Coronary artery (tissue), 2 donors: ENCODE results near the gene VWA5B1.

Source experiments
- DNase-seq: peaks from one replicate; pipeline ENCODE4 v3.0.0-alpha.2; 2017; ENCODE audit warnings: low spot score
- H3K27ac ChIP-seq, 2 donors: fragments of 200-600 bp; sonication (generic); one replicate each; pipeline ENCODE4 v1.5.1; 2016 to 2019
- H3K4me3 ChIP-seq: fragments of 200-600 bp; sonication (generic); 2 replicates; pipeline ENCODE4 v1.5.1; 2016; ENCODE audit warnings: mild to moderate bottlenecking, moderate library complexity
- CTCF ChIP-seq: fragments of 200-600 bp; sonication (generic); IDR thresholded peaks from one replicate; pipeline ENCODE4 v1.5.1; 2019; ENCODE audit warnings: antibody characterized with exemption

VWA5B1 gene

GRCh38 chr1:20379075-20379474 lies 88.4 kb downstream of the VWA5B1 start:
- TF ChIP-seq CTCF: no peak
- DNase-seq: no peak

GRCh38 chr1:20380175-20380574 lies 89.5 kb downstream of the VWA5B1 start:
- no peak for DNase-seq
- H3K27ac ChIP-seq: no peak overlapping the region
- no peak overlapping the region for H3K4me3 ChIP-seq
- no peak for TF ChIP-seq CTCF

More at GRCh38 chr1:20379075-20379474, 88.4 kb downstream of the VWA5B1 start:
- Histone ChIP-seq H3K27ac (no peak overlapping the region), H3K4me3 (no peak overlapping the region)

DNA sequence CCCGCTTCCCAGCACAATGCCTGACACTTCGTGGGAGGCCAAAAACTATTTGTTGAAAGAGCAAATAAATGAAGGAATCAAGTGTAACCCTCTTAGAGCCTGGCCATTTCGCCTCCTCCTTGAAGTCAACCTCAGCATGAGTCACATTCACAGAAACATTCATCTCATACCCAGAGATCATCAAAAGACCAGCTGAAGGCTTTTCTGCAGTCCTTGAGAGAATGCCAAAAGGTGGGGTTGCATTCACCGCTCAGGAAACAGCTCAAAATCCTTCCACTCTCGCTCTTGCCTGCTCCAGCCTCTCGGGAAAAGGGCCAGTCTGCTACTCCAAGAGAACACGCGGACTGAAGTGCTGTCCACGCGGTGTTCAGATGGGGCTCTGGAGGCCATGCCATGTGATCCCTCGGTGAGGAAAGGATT lies 90.0 kb downstream of the VWA5B1 start:
- no peak for DNase-seq
- H3K27ac ChIP-seq: no peak overlapping the region
- no peak for TF ChIP-seq CTCF
- H3K4me3 ChIP-seq: no peak overlapping the region

DNA sequence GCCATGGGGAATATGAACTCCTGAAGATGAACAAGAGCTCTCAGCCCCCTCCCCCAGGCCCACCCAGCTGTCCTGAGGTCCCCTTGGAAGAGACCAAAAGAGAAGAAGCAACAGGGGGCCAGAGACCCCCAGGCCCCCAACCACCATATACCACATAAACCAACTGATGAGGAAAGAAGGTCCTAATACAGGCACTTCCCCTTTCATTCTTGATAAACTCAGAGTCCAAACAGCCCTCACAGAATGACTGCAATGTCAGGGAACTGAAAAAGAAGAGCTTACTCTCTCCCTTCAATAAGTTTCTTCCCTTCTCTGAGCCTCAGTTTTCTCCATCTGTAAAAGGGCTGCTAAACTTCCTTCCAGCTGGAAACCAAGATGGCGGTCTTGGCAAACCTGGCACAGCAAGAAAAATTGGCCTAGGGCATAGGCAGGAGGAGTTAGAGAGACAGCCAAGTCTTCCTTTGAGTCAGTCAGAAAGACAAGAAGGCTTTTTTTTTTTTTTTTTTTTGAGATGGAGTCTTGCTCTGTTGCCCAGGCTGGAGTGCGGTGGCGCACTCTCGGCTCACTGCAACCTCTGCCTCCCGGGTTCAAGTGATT lies 90.5 kb downstream of the VWA5B1 start:
- no peak for TF ChIP-seq CTCF
- no peak overlapping the region for H3K27ac ChIP-seq
- DNase-seq: no peak
- no peak overlapping the region for H3K4me3 ChIP-seq

DNA sequence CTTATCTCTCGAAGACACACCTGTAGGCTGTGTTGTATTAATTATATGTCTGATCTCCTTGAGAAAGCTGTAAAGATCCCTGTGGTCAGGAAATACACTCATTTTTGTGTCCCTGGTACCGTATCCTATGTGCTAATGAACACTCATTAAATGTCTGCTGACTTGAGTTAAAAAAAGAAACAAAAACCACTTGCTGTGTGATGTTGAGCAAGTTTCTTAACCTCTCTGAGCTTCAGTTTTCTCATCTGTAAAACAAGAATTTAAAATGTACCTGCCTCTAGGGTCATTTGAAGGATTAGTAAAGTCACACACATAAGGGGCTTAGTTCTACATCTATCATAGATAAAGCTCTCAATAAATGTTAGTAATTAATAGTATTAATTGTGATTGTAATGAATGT lies 91.3 kb downstream of the VWA5B1 start:
- no peak for TF ChIP-seq CTCF
- no peak for DNase-seq
- no peak overlapping the region for H3K27ac ChIP-seq

GRCh38 chr1:20382711-20383110 lies 92.0 kb downstream of the VWA5B1 start:
- DNase-seq: no peak
- no peak overlapping the region for H3K27ac ChIP-seq
- H3K4me3 ChIP-seq: no peak overlapping the region
- no peak for TF ChIP-seq CTCF

More for the DNA sequence above, 91.3 kb downstream of the VWA5B1 start:
- H3K4me3 ChIP-seq: no peak overlapping the region

DNA sequence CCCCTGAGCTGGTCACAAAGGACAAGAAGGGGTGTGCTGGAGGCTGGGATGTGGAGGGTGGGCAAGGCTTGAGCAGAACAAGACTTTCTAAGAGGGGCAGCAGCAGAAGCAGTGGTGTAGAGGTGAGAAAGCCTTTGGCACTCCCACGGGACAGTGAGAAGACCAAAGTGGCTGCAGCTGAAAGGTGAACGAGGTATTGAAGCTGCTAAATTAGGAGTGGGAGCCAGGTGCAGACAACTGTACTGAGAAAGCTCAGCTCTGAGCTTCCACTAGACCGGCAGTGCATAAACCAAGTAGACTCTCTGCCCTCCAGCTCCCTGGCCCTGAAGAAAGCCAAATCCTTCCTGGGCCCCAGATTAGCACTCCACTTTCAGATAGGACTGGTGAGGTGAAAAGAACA lies 93.0 kb downstream of the VWA5B1 start:
- no peak for DNase-seq
- TF ChIP-seq CTCF: no peak
- Histone ChIP-seq H3K4me3 (no peak overlapping the region), H3K27ac (no peak overlapping the region)
